Measurements from ENCODE around the gene CSTPP1. TPM values are rescaled to one million over a fixed set of nuclear protein-coding genes. Genes with fewer than 3 reads are reported as not detected.

Gene CSTPP1
- total RNA-seq, 1 donor from 2014 or later: 32.8 TPM

- TF ChIP-seq CTCF (IDR thresholded peaks at IDR 0.05): no peak
- no peaks in the 10 kb centered on the region for H3K9me3 ChIP-seq
- ATAC-seq: no peak
- no peak overlapping the region for H3K27ac ChIP-seq
- DNase-seq: no peak
- no peaks in the 10 kb centered on the region for H3K27me3 ChIP-seq (ENCODE audit: low read depth)
- no peak overlapping the region for H3K4me3 ChIP-seq
- intact Hi-C loops (cut with DNase I): no loop called here
- no peaks in the 10 kb centered on the region for H3K36me3 ChIP-seq
- H3K4me1 ChIP-seq: no peaks in the 10 kb centered on the region
Observed at GRCh38 chr11:47020793-47021526, 84.4 kb downstream of the CSTPP1 start.

- no peaks in the 10 kb centered on the region for H3K27me3 ChIP-seq (ENCODE audit: low read depth)
- no peaks in the 10 kb centered on the region for H3K9me3 ChIP-seq
- no peak for DNase-seq
- no peak overlapping the region for H3K27ac ChIP-seq
- intact Hi-C loops (cut with DNase I): no loop called here
- no peak for TF ChIP-seq CTCF (IDR thresholded peaks at IDR 0.05)
- no peaks in the 10 kb centered on the region for H3K36me3 ChIP-seq
- H3K4me1 ChIP-seq: no peaks in the 10 kb centered on the region
- no peak overlapping the region for H3K4me3 ChIP-seq
- no peak for ATAC-seq
Observed at GRCh38 chr11:47021527-47021818, 84.9 kb downstream of the CSTPP1 start.

GRCh38 chr11:47021965-47022364, 85.4 kb downstream of the CSTPP1 start:
- no peaks in the 10 kb centered on the region for H3K36me3 ChIP-seq
- TF ChIP-seq CTCF (IDR thresholded peaks at IDR 0.05): no peak
- no peaks in the 10 kb centered on the region for H3K9me3 ChIP-seq
- DNase-seq (no peak), ATAC-seq (no peak)
- H3K4me3 ChIP-seq: no peak overlapping the region
- H3K27ac ChIP-seq: no peak overlapping the region
- intact Hi-C loops (cut with DNase I): no loop called here
- H3K4me1 ChIP-seq: no peaks in the 10 kb centered on the region
- H3K27me3 ChIP-seq (ENCODE audit: low read depth): no peaks in the 10 kb centered on the region

- Histone ChIP-seq H3K27me3 (ENCODE audit: low read depth) (no peaks in the 10 kb centered on the region), H3K36me3 (no peaks in the 10 kb centered on the region), H3K4me3 (no peak overlapping the region), H3K4me1 (no peaks in the 10 kb centered on the region), H3K27ac (no peak overlapping the region), H3K9me3 (no peaks in the 10 kb centered on the region)
- intact Hi-C loops (cut with DNase I): no loop called here
- no peak for TF ChIP-seq CTCF (IDR thresholded peaks at IDR 0.05)
- no peak for DNase-seq
- no peak for ATAC-seq
Observed at GRCh38 chr11:47028195-47029093, 91.9 kb downstream of the CSTPP1 start.

- Histone ChIP-seq H3K4me1 (no peaks in the 10 kb centered on the region), H3K27ac (no peak overlapping the region), H3K36me3 (no peaks in the 10 kb centered on the region), H3K4me3 (no peak overlapping the region), H3K9me3 (no peaks in the 10 kb centered on the region), H3K27me3 (ENCODE audit: low read depth) (no peaks in the 10 kb centered on the region)
- ATAC-seq (no peak), DNase-seq (no peak)
- TF ChIP-seq CTCF (IDR thresholded peaks at IDR 0.05): no peak
- intact Hi-C loops (cut with DNase I): no loop called here
Observed at GRCh38 chr11:47033439-47033838, 96.9 kb downstream of the CSTPP1 start.

Measured in lower lobe of right lung (tissue), 2 donors.